Measurements from ENCODE around the gene RCSD1.

RCSD1 gene

DNA sequence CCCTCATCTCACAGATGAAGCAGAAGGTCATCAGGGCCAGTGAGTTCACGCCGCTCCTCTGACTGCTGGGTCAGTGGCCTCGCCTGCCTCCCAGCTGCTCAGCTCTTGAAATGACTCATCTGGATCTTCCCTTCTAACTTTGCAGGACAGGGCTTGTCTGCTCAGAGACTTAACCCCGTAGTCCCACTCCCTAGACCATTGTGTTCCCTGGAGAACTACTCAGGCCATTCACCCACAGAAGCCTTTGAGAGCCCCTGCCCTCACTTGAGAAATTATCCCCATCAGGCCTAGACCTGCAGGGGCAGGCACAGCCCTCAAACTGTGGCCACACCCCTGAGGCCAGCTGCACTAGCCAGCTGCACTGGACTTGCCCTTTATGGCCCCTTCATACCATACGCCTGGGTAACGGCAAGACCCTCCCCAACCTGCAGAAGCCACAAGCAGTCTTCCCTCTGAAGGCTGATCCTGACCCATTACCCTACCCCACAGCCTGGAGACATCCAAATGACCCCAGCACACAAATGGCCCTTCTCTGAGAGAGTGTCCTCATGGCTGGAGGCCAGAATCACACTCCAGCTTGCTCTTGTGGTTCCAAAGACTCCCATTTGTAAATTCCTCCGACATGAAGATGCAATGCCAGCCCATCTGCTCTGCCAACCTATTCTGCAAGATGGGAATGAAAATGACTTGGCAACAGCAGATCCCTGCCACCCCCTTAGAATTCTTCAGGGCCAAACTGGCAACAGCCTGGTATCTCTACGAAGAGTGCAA lies 33.2 kb downstream of the RCSD1 start:
- no peak overlapping the region for H3K4me3 ChIP-seq (ENCODE audit: control insufficient read depth, low read depth, low read length)
- peak; percentile 82 for DNase-seq (ENCODE audit: low read depth)

DNA sequence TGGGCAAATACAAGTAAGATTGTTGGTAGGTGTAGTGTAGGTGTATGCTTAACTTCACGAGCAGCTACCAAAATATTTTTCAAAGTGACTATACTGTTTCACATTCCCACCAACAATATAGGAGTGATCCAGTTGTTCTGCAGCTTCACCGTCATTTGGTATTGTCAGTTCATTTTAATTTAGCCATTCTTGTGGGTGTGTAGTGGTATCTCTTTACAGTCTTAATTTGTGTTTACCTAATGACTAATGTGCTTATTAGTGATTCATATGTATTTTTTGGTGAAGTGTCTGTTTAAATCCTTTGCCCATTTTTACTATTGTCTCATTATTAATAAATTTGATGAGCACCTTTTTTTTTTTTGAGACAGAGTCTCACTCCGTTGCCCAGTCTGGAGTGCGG lies 35.4 kb downstream of the RCSD1 start:
- no peak overlapping the region for H3K4me3 ChIP-seq (ENCODE audit: control insufficient read depth, low read depth, low read length)
- DNase-seq (ENCODE audit: low read depth) = peak; percentile 22
- TF ChIP-seq, protein P1, sequence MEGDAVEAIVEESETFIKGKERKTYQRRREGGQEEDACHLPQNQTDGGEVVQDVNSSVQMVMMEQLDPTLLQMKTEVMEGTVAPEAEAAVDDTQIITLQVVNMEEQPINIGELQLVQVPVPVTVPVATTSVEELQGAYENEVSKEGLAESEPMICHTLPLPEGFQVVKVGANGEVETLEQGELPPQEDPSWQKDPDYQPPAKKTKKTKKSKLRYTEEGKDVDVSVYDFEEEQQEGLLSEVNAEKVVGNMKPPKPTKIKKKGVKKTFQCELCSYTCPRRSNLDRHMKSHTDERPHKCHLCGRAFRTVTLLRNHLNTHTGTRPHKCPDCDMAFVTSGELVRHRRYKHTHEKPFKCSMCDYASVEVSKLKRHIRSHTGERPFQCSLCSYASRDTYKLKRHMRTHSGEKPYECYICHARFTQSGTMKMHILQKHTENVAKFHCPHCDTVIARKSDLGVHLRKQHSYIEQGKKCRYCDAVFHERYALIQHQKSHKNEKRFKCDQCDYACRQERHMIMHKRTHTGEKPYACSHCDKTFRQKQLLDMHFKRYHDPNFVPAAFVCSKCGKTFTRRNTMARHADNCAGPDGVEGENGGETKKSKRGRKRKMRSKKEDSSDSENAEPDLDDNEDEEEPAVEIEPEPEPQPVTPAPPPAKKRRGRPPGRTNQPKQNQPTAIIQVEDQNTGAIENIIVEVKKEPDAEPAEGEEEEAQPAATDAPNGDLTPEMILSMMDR (conservative IDR thresholded peaks at IDR 0.05; ENCODE audit: control insufficient read depth, insufficient read depth, low read depth, low read length) = no peak

More for the DNA sequence above, 33.2 kb downstream of the RCSD1 start:
- TF ChIP-seq, protein P1 (conservative IDR thresholded peaks at IDR 0.05; ENCODE audit: control insufficient read depth, insufficient read depth, low read depth, low read length) = no peak

DNA sequence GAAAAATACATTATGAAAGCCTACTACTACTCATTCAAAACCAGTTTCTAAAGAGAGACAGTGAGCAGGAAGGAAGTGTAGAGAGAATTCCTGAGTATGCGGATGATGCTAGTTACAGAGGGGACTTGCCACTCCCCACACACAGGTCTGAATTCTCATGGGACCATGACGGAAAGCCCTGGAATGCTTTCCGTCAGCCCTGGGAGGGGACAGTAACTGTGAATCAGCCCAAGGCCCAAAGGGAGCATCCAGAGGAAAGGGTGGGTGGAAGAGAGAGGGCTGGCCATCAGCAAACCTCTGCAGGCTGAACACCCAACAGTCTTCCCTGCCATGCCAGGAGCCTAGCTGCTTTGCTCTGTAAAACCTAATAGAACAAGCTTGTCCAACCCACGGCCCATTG lies 36.4 kb downstream of the RCSD1 start:
- peak; percentile 93 for DNase-seq (ENCODE audit: low read depth)
- TF ChIP-seq, protein P1 (conservative IDR thresholded peaks at IDR 0.05; ENCODE audit: control insufficient read depth, insufficient read depth, low read depth, low read length) = no peak
- H3K4me3 ChIP-seq (ENCODE audit: control insufficient read depth, low read depth, low read length) = no peak overlapping the region

DNA sequence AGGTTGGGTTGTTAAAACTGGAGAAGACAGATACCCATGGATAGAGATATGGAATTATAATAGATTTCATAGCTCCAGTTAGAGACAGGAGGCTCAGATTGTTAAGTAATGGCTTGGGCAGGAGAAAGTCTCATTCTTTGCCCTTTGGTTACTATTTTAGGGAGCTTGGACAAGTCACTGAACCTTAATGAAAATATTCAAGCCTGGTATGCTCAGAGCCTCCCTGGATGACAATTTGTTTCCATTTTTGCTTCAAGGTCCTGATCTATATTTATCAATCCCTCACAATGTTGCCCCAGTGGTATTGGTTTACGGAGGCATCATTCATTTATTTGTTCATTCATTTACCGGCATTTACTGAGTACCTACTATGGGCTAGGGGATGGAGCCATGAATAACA lies 37.5 kb downstream of the RCSD1 start:
- no peak for DNase-seq (ENCODE audit: low read depth)
- H3K4me3 ChIP-seq (ENCODE audit: control insufficient read depth, low read depth, low read length) = no peak overlapping the region
- TF ChIP-seq, protein P1 (conservative IDR thresholded peaks at IDR 0.05; ENCODE audit: control insufficient read depth, insufficient read depth, low read depth, low read length) = no peak

DNA sequence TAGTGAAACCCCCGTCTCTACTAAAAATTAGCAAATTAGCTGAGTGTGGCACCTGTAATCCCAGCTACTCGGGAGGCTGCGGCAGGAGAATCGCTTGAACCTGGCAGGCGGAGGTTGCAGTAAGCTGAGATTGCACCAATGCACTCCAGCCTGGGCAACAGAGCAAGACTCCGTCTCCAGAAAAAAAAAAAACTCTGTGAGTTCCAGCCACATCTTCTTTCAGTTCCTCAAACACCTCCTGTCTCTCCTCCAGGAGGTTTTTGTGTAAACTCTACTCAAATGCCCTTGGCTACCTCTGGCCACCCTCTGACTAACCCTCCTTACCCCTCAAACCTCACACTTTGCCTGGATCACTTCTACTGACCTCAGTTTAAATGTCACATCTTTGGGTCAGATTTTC lies 38.1 kb downstream of the RCSD1 start:
- TF ChIP-seq, protein P1 (conservative IDR thresholded peaks at IDR 0.05; ENCODE audit: control insufficient read depth, insufficient read depth, low read depth, low read length) = no peak
- H3K4me3 ChIP-seq (ENCODE audit: control insufficient read depth, low read depth, low read length) = no peak overlapping the region
- DNase-seq (ENCODE audit: low read depth) = no peak

DNA sequence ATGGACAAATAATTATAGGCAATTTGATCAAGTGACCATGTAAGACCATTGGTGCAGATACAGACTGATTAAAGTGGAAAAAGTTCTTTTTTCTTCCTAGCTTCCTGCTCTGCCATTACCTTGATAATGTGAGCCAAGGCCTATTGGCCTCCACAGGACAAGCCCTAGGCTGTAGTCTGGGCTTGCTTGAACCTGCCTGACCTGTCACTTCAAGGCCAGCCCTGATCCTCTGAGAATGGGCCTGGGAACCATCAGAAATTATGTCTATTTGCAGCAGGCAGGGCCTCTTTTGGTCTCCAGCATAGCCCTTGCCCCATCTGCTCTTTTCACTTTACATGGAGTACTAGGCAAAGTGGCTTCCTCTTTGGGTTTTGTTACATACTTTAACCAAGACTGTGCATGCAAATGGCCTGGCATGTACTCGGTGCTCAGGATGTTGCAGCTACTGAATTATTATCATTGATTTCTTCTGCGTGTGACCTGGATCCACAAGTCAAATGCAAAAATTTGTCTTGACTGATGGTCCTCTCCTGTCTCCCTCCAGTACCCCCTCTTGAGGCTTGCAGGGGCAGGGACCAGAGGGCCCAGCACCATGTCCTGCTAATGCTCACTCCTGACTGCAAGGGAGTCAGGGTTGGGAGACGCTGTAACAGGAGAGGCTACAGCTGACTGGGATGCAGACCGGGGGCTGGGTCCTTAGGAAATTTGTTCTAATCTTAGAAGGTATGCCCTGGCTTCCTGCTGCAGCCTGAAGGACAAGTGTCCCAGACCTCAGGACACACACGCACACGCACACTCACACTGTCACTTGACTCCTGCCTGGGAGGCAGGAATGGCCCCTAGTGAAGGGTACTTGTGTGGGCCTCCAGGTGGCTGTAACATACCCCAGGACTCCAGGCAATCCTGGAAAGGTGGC lies 39.4 kb downstream of the RCSD1 start:
- TF ChIP-seq, protein P1 (conservative IDR thresholded peaks at IDR 0.05; ENCODE audit: control insufficient read depth, insufficient read depth, low read depth, low read length) = no peak
- DNase-seq (ENCODE audit: low read depth) = no peak
- H3K4me3 ChIP-seq (ENCODE audit: control insufficient read depth, low read depth, low read length) = no peak overlapping the region
